GM12878 (cell line): ENCODE data around the gene ATF6B.

Experiments used
- CEBPZ ChIP-seq: fragments of 150-350 bp; IDR thresholded peaks from 2 replicates; pipeline ENCODE4 v1.6.1; 2016; ENCODE audit warnings: low read depth, low read length
- CTCF ChIP-seq, 3 experiments: IDR thresholded peaks in 2 of 3; conservative IDR thresholded peaks in 1 of 3; 2 replicates each; pipeline ENCODE4 v1.5.1; 2011; ENCODE audit warnings: low read depth in 3 of 3, low read length in 3 of 3, mild to moderate bottlenecking in 3 of 3, control low read depth in 2 of 3, moderate library complexity in 2 of 3, inconsistent platforms in 1 of 3, mixed read lengths in 1 of 3; ENCODE audit not compliant: control insufficient read depth in 2 of 3, insufficient read depth in 1 of 3; ENCODE audit errors: extremely low read depth in 1 of 3
- FOXK2 ChIP-seq: fragments of 450-650 bp; IDR thresholded peaks from 2 replicates; pipeline ENCODE4 v1.6.1; 2017; ENCODE audit warnings: mild to moderate bottlenecking, moderate library complexity
- IRF3 ChIP-seq: fragments of 450-650 bp; IDR thresholded peaks from 2 replicates; pipeline ENCODE4 v1.6.1; 2014; ENCODE audit warnings: mild to moderate bottlenecking
- MTA2 ChIP-seq: fragments of 450-650 bp; IDR thresholded peaks from 2 replicates; pipeline ENCODE4 v1.6.1; 2016; ENCODE audit warnings: low read depth, mild to moderate bottlenecking, moderate library complexity
- MTA3 ChIP-seq: IDR thresholded peaks from 2 replicates; pipeline ENCODE4 v1.6.1; 2012; ENCODE audit warnings: low read length, inconsistent platforms, borderline replicate concordance
- NFYB ChIP-seq: IDR thresholded peaks from 2 replicates; pipeline ENCODE4 v1.6.1; 2011; ENCODE audit warnings: low read depth, mild to moderate bottlenecking, low read length, improper control_type of control experiment, moderate library complexity; ENCODE audit not compliant: insufficient read depth
- SMC3 ChIP-seq: IDR thresholded peaks from 2 replicates; pipeline ENCODE4 v1.6.1; 2011; ENCODE audit warnings: low read length, improper control_type of control experiment, borderline replicate concordance
- ZNF687 ChIP-seq: fragments of 450-650 bp; IDR thresholded peaks from 2 replicates; pipeline ENCODE4 v1.6.1; 2017; ENCODE audit warnings: mild to moderate bottlenecking, moderate library complexity

GRCh38 chr6:32118782-32119628 is 9.0 kb downstream of the ATF6B start:
- TF ChIP-seq MTA2: no peak
- no peak for TF ChIP-seq IRF3
- no peak for TF ChIP-seq MTA3
- TF ChIP-seq CEBPZ: no peak
- no peak for TF ChIP-seq NFYB
- TF ChIP-seq SMC3: peak; percentile 81
- TF ChIP-seq ZNF687: no peak
- peak; percentile 93 to 96 (median 95) for TF ChIP-seq CTCF (IDR thresholded peaks at IDR 0.05 in 2 of 3, conservative IDR thresholded peaks at IDR 0.05 in 1 of 3; ENCODE audit: control insufficient read depth in 2 of 3, extremely low read depth in 1 of 3, insufficient read depth in 1 of 3, low read depth in 3 of 3, low read length in 3 of 3)
- TF ChIP-seq FOXK2: no peak
